Raji (cell line): Measurements from ENCODE around the gene EYS.

ENCODE experiments used
- POLR2A ChIP-seq: IDR thresholded peaks from 2 replicates; pipeline ENCODE4 v1.6.1; 2011; ENCODE audit warnings: low read depth, low read length, control low read depth; ENCODE audit not compliant: insufficient read depth

The EYS gene

DNA sequence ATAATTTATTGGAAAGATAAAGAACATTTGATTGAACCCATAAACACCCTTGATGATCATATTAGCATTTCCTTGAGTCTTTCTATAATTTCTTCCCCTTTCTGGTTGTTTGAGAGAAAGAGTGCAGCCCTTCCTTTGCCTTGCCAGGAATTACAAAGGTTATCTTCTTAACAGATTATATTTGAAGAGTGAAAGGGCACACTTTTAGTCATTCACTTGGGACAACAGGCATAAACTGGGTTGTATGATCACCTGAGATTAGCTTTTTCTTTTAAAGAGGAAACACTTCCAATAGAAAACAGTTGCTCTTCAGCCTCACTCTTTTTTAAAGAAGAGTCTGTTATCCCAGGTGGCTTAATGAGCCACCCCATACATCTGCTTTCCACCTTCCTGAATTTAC lies 1776.2 kb downstream of the EYS start:
- TF ChIP-seq POLR2A: no peak

DNA sequence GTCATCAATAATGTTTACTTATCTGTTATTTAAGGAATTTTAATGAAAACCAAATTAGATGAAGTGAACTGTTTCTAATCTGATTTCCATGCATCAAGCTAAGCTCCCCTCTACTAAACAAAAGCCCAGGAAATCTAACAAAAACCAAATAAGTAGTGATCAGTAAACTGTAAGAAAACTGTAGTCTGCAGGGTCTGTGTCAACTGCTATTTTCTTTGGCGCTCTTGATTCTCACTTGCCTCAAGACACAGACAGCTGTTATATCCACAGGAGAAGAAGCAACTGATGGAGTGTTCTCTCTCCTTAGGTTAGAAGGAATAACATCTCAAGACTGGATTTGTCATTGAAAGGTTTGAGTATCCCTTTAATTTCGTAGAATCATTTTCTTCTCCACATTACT lies 1777.9 kb downstream of the EYS start:
- no peak for TF ChIP-seq POLR2A

- TF ChIP-seq POLR2A: no peak
Measured at GRCh38 chr6:63928613-63929012, 1778.4 kb downstream of the EYS start.

DNA sequence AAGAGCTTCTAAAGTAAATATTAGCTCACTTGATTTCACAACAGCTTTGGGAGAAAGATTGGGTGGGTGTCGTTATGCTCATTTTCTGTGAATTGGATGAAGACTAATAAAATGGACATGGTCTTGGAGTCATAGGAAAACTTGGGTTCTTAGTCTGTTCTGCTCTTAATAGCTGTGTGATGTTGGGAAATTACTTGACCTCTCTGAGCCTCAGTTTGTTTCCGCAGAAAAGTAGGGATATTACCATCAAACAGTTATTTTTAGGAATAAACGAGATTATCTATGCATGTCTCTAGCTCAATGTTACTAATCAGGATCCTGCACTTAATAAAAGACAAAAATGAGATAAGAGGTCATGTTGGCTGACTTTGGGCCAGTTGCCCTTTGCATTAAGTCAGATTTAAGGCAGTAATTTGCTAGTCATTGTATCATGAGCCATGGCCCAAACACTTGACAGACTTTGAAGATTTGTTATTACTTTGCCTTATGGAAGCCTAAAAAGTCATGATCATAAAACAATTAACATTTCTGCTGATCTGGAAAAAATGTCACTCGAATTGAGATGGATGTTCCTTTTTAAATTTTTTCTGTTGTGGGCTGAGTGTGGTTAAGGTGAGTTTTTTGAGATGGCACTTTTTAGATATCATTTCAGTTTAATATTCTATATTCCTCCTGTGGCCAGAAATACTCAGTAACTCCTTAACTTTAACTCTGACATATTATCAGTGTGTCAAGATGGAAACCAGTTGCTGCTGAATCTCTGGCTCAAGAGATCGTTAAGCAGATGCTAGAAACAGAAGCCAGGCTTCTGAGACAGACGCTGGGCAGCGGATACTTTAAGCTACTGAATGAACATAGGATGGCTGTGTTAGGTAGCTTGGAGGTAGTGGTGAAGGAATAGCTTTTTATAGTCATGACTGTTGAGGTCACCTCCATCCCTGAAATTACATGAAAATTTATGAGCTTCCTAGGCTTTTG lies 1779.8 kb downstream of the EYS start:
- no peak for TF ChIP-seq POLR2A

GRCh38 chr6:63926258-63926780 lies 1780.7 kb downstream of the EYS start:
- no peak for TF ChIP-seq POLR2A

- no peak for TF ChIP-seq POLR2A
Measured at GRCh38 chr6:63923139-63923739, 1783.8 kb downstream of the EYS start.

- TF ChIP-seq POLR2A: no peak
Measured at GRCh38 chr6:63919556-63920110, 1787.4 kb downstream of the EYS start.

GRCh38 chr6:63912887-63913286 lies 1794.1 kb downstream of the EYS start:
- no peak for TF ChIP-seq POLR2A

DNA sequence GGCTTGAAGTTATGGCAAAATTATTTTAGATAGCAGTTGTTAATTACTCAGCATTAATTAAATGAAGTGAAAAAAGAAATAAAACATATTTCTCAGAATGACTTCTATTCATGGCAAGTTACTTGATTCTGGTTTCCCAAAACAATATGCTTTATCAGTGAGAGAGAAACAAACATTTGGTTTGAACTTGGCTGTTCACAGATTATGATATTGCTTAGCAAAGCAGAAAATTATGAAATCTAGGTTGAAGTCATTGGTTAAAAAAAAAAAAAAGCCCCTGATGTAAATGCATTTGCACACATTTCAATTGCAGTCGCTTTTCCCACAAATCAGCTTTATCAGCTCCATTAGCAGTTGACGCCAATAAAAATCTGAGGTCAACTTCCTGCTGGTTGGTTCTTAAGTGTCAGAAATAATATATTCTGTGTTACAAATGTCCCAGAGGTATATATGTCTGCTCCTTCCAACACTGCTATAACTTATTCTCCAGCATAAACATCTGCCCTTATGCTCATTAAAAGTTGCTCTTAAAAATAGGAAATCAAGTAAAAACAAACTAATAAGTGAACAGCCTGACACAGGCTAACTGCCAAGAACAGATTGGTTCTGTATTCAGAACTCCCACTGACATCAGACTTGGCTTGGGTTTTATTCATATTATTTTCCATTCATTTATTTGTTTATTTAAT lies 1796.0 kb downstream of the EYS start:
- TF ChIP-seq POLR2A: no peak

DNA sequence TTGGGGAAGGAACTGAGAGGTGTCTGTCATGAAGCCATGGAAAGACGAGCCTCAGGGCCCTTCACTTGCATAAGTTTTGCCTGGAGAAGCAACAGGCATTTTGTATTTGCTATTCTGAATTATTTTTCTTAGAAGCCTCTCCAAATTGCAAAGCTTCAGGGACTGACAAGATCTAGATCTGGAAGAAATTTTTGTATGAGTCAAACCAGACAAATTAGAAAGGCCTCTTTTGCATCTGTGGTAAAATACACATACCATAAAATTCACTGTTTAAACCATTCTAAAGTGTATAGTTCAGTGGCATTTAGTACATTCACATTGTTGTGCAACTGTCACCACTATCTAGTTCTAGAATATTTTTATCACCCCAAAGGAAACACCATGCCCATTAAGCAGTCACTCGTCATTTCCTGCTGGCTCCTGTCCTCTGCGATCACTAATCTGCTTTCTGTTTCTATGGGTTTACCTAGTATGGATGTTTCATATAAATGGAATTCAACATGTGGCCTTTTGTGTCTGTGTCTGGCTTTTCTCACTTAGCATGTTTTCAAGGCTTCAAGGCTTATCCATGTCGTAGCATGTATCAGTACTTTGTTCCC lies 1802.3 kb downstream of the EYS start:
- no peak for TF ChIP-seq POLR2A

- no peak for TF ChIP-seq POLR2A
Measured at GRCh38 chr6:63899550-63899949, 1807.5 kb downstream of the EYS start.

DNA sequence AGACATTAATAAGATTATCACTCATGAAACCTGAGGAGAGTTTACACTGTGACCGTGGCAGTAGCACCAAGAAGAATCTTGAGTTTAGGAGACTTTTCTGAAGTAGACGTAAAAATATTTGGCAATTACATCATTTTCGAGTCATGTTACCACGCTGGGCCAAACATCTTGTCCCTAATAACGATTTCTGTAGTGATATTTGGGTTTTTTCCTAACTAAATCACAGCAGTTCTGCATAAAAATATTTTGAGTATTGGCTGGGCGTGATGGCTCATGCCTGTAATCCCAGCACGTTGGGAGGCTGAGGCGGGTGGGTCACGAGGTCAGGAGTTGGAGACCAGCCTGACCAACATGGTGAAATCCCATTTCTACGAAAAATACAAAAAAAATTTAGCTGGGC lies 1809.1 kb downstream of the EYS start:
- TF ChIP-seq POLR2A: no peak

DNA sequence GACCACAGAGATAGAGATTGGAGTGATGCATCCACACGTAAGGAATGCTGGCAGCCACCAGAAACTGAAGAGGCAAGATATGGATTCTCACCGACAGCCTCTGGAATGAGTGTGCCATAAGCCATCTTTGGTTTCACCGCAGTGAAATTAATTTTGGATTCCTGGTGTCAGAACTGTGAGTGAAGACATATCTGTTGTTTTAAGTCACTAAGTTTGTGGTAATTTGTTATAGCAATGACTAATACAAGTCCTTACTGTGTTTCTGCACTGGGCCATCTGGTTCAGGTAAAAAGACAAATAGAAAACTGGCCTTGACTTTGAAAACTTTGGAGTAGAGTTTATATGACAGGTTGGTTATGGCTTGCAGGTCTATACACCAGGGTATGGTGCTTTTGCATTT lies 1809.6 kb downstream of the EYS start:
- no peak for TF ChIP-seq POLR2A

- no peak for TF ChIP-seq POLR2A
Measured at GRCh38 chr6:63888416-63888815, 1818.6 kb downstream of the EYS start.
